Smooth muscle cell (in vitro differentiated cells): Measurements from ENCODE around the gene CAMKV. TPM values are rescaled to one million over a fixed set of nuclear protein-coding genes. Genes with fewer than 3 reads are reported as not detected.

ENCODE experiments used
- DNase-seq: peaks from one replicate; lab custom pipeline; 2025; ENCODE audit not compliant: unreplicated experiment; lab: John Stamatoyannopoulos, UW
- H2AFZ ChIP-seq: fragments of 200-600 bp; sonication (generic); 2 replicates; pipeline ENCODE4 v1.6.0; 2016; ENCODE audit warnings: antibody characterized with exemption, low read depth, mild to moderate bottlenecking
- H3F3A ChIP-seq: fragments of 200-600 bp; sonication (generic); 2 replicates; pipeline ENCODE4 v1.6.0; 2017; ENCODE audit warnings: antibody characterized with exemption, low read depth
- H3K27ac ChIP-seq: fragments of 200-600 bp; sonication (generic); 2 replicates; pipeline ENCODE4 v1.5.1; 2016; ENCODE audit warnings: low read depth, mild to moderate bottlenecking
- H3K27me3 ChIP-seq: fragments of 200-600 bp; sonication (generic); 2 replicates; pipeline ENCODE4 v1.6.1; 2016; ENCODE audit warnings: low read depth, mild to moderate bottlenecking
- H3K36me3 ChIP-seq: fragments of 200-600 bp; sonication (generic); 2 replicates; pipeline ENCODE4 v1.5.1; 2016; ENCODE audit warnings: low read depth
- H3K4me1 ChIP-seq: fragments of 200-600 bp; sonication (generic); 2 replicates; pipeline ENCODE4 v1.5.1; 2016; ENCODE audit warnings: low read depth
- H3K4me2 ChIP-seq: fragments of 200-600 bp; sonication (generic); 2 replicates; pipeline ENCODE4 v1.6.0; 2016; ENCODE audit warnings: mild to moderate bottlenecking
- H3K4me3 ChIP-seq: fragments of 200-600 bp; sonication (generic); 2 replicates; pipeline ENCODE4 v1.5.1; 2016; ENCODE audit warnings: mild to moderate bottlenecking
- H3K79me2 ChIP-seq: fragments of 200-600 bp; sonication (generic); 2 replicates; pipeline ENCODE4 v1.6.0; 2016; ENCODE audit warnings: low read depth, mild to moderate bottlenecking
- H3K9ac ChIP-seq: fragments of 200-600 bp; sonication (generic); 2 replicates; pipeline ENCODE4 v1.6.0; 2016; ENCODE audit warnings: low read depth
- H3K9me3 ChIP-seq: fragments of 200-600 bp; sonication (generic); replicated peaks from 2 replicates; pipeline ENCODE4 v1.5.1; 2016; ENCODE audit warnings: low read depth
- H4K20me1 ChIP-seq: fragments of 200-600 bp; sonication (generic); 2 replicates; pipeline ENCODE4 v1.6.0; 2016; ENCODE audit warnings: low read depth
- WGBS: methylation state at CpG from one replicate; pipeline ENCODE4 v1.1.7; 2016; ENCODE audit warnings: low lambda C conversion rate; 5-methylcytosine and 5-hydroxymethylcytosine counted together
- polyA plus RNA-seq: library from polyadenylated mRNA; unstranded; fragments of >200 nt; fragmentation: Nextera tagmentation; extraction: Ambion mirVana; gene quantifications from 2 replicates; pipeline ENCODE4 v1.2.1, GENCODE V29; 2016
- total RNA-seq: library from RNA; depleted of rRNA; stranded (reverse); fragments of >200 nt; gene quantifications from 2 replicates; pipeline ENCODE4 v1.2.3, GENCODE V29; 2014
- TF ChIP-seq, protein P1 (sequence below): fragments of 200-600 bp; sonication (generic); IDR thresholded peaks from 2 replicates; pipeline ENCODE4 v1.5.1; 2017; ENCODE audit warnings: borderline replicate concordance, mild to moderate bottlenecking, antibody characterized with exemption; ENCODE audit not compliant: insufficient read depth, poor library complexity, severe bottlenecking

Gene CAMKV
- total and polyA plus RNA-seq, 2 experiments from 2014 or later: not detected

DNA sequence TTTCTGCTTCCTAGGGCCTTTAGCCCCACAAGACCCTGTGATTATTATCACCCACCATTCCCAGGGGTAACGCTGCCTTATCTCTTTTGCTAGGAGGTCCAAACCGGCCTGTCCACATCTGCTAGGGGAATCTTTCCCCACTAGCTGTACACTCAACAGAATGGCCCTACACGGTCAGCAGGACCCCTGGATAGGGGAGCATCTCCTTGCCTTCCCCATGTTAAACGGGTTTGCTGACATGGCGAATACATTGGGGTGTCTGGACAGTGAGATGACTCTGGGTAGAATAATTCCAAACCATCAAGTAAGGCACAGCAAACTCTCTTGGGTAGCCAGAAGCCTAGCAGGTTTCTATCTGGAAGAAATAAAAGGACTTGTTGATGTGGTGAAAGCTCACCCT lies 14.0 kb downstream of the CAMKV start:
- Histone ChIP-seq H3K9ac (peak overlapping the region; percentile 62), H3K36me3 (no peaks in the 10 kb centered on the region), H3K4me3 (peak overlapping the region; percentile 74), H3K4me1 (peaks cover 7% of the 10 kb centered on the region), H4K20me1 (no peaks in the 10 kb centered on the region), H3K79me2 (no peaks in the 10 kb centered on the region), H3K27me3 (no peaks in the 10 kb centered on the region), H3K27ac (no peak overlapping the region), H3F3A (no peaks in the 10 kb centered on the region), H3K9me3 (no peaks in the 10 kb centered on the region), H2AFZ (peak overlapping the region; percentile 97), H3K4me2 (peak overlapping the region; percentile 97)
- whole genome bisulfite sequencing: 78% methylated on average over 5 of the region's 5 CpGs
- no peak for DNase-seq
- TF ChIP-seq, protein P1, sequence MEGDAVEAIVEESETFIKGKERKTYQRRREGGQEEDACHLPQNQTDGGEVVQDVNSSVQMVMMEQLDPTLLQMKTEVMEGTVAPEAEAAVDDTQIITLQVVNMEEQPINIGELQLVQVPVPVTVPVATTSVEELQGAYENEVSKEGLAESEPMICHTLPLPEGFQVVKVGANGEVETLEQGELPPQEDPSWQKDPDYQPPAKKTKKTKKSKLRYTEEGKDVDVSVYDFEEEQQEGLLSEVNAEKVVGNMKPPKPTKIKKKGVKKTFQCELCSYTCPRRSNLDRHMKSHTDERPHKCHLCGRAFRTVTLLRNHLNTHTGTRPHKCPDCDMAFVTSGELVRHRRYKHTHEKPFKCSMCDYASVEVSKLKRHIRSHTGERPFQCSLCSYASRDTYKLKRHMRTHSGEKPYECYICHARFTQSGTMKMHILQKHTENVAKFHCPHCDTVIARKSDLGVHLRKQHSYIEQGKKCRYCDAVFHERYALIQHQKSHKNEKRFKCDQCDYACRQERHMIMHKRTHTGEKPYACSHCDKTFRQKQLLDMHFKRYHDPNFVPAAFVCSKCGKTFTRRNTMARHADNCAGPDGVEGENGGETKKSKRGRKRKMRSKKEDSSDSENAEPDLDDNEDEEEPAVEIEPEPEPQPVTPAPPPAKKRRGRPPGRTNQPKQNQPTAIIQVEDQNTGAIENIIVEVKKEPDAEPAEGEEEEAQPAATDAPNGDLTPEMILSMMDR: no peak

DNA sequence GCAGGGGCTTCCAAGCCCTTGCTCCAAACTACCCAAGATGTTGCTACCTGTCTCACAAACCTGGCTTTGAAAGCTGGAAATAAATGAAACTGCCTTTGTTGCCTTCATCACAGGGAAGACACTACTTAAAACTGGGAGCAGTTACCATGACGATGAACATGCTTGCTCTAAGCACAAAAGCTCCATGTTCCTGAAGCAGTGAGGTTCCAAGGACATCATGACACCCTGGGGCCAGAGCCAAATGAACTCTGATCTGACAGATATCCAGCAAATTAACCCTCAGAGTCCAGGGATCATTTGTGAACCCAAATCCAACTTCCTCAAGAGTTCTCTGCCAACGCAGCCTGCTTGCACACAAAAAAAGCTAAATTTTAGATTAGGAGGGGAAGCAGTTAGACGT lies 24.0 kb downstream of the CAMKV start:
- Histone ChIP-seq H2AFZ (no peak overlapping the region), H3K79me2 (no peaks in the 10 kb centered on the region), H3F3A (no peaks in the 10 kb centered on the region), H3K4me1 (no peaks in the 10 kb centered on the region), H3K4me3 (no peak overlapping the region), H3K9ac (no peak overlapping the region), H3K27me3 (no peaks in the 10 kb centered on the region), H4K20me1 (no peaks in the 10 kb centered on the region), H3K4me2 (no peak overlapping the region), H3K36me3 (no peaks in the 10 kb centered on the region), H3K27ac (no peak overlapping the region), H3K9me3 (no peaks in the 10 kb centered on the region)
- no peak for DNase-seq
- 96% methylated on average over 3 of the region's 3 CpGs for WGBS
- TF ChIP-seq, protein P1: no peak

DNA sequence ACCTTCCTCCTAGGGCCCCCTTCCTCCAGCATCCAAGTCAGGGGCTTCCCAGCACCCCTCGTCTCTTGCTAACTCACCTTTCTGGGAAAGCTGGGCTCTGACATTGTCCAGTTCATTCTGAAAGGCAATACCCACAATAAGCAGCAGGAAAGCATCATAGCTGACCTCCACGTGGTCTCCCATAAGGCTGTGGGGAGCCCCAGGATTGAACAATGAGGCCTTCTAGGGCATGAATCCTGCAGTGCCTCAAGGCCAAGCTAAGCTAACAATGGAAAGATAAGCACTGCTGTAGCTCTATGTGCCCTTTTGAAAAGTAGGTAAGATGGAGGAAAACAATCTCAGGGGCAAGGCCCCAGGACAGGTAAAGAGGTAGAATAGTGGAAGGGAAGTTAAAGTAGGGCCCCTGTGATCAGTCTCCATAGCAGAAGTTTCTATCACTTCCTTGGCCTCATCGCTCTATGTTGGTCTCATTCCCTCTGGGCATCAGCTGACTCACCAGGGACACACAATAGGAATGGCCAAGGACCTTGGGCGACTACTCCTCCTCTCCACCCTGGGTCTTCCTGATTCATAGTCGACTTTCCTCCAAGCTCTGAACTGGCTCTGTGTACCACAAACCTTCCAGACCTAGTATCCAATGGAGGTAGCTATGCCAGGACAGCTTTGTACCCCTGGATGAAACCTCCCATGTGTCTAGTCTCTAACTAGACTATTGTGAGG lies 25.1 kb downstream of the CAMKV start:
- no peaks in the 10 kb centered on the region for H3K4me1 ChIP-seq
- H3F3A ChIP-seq: no peaks in the 10 kb centered on the region
- TF ChIP-seq, protein P1: no peak
- no peak overlapping the region for H3K9ac ChIP-seq
- no peaks in the 10 kb centered on the region for H3K9me3 ChIP-seq
- WGBS: 79% methylated on average over 5 of the region's 5 CpGs
- H4K20me1 ChIP-seq: no peaks in the 10 kb centered on the region
- H3K36me3 ChIP-seq: no peaks in the 10 kb centered on the region
- H3K27ac ChIP-seq: no peak overlapping the region
- no peak overlapping the region for H3K4me2 ChIP-seq
- H2AFZ ChIP-seq: no peak overlapping the region
- no peak overlapping the region for H3K4me3 ChIP-seq
- H3K79me2 ChIP-seq: no peaks in the 10 kb centered on the region
- no peaks in the 10 kb centered on the region for H3K27me3 ChIP-seq
- DNase-seq: no peak
